ENCODE results near the gene MARK1. TPM values are rescaled to one million over a fixed set of nuclear protein-coding genes. Genes with fewer than 3 reads are reported as not detected.

The MARK1 gene
- total and polyA plus RNA-seq, 9 of the 15 experiments (the other 6 are each of a cell fraction or from before 2014, with no cell fraction given) = not detected

GRCh38 chr1:220666349-220666748 lies 138.4 kb downstream of the MARK1 start (continued):
- no peak for TF ChIP-seq CUX1 (CRISPR knock-in tag; IDR thresholded peaks at IDR 0.05)
- TF ChIP-seq PTTG1 (tag; IDR thresholded peaks at IDR 0.05; ENCODE audit: low read depth) = no peak
- TF ChIP-seq ZNF551 (CRISPR knock-in tag; IDR thresholded peaks at IDR 0.05) = no peak
- TF ChIP-seq ZNF324 (CRISPR knock-in tag; IDR thresholded peaks at IDR 0.05) = no peak
- TF ChIP-seq ADNP (tag; IDR thresholded peaks at IDR 0.05) = no peak
- no peak for TF ChIP-seq NFIX (CRISPR knock-in tag; IDR thresholded peaks at IDR 0.05; ENCODE audit: low read depth)
- TF ChIP-seq, protein P1, sequence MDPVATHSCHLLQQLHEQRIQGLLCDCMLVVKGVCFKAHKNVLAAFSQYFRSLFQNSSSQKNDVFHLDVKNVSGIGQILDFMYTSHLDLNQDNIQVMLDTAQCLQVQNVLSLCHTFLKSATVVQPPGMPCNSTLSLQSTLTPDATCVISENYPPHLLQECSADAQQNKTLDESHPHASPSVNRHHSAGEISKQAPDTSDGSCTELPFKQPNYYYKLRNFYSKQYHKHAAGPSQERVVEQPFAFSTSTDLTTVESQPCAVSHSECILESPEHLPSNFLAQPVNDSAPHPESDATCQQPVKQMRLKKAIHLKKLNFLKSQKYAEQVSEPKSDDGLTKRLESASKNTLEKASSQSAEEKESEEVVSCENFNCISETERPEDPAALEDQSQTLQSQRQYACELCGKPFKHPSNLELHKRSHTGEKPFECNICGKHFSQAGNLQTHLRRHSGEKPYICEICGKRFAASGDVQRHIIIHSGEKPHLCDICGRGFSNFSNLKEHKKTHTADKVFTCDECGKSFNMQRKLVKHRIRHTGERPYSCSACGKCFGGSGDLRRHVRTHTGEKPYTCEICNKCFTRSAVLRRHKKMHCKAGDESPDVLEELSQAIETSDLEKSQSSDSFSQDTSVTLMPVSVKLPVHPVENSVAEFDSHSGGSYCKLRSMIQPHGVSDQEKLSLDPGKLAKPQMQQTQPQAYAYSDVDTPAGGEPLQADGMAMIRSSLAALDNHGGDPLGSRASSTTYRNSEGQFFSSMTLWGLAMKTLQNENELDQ (CRISPR knock-in tag; IDR thresholded peaks at IDR 0.05; ENCODE audit: borderline replicate concordance) = no peak

All from K562 (cell line).